ENCODE results near the gene GRM2. TPM values are rescaled to one million over a fixed set of nuclear protein-coding genes. Genes with fewer than 3 reads are reported as not detected.

The GRM2 gene
- total RNA-seq, 1 donor from 2014 or later, result 0.86 TPM

- no peak overlapping the region for H3K27ac Mint-ChIP-seq
- no peaks in the 10 kb centered on the region for H3K36me3 Mint-ChIP-seq (ENCODE audit: low read depth)
- no peaks in the 10 kb centered on the region for H3K27me3 Mint-ChIP-seq
- H3K4me3 Mint-ChIP-seq, result no peak overlapping the region
- intact Hi-C loops (cut with micrococcal nuclease), result no loop called here
- no peaks in the 10 kb centered on the region for H3K9me3 Mint-ChIP-seq
- H3K4me1 Mint-ChIP-seq, result peaks cover 14% of the 10 kb centered on the region
- no peak for DNase-seq
Observed at GRCh38 chr3:51715231-51715976, 8.5 kb downstream of the GRM2 start.

DNA sequence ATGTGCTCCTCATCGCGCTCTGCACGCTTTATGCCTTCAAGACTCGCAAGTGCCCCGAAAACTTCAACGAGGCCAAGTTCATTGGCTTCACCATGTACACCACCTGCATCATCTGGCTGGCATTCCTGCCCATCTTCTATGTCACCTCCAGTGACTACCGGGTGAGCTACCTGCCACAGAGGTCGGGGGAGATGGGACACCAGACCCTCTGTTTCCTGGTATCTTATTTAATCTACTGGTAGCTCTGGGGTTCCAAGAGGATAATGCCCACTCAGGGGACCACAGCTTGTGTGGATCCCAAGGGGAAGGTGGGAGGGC lies 9.1 kb downstream of the GRM2 start:
- peaks cover 19% of the 10 kb centered on the region for H3K4me1 Mint-ChIP-seq

GRCh38 chr3:51716805-51717204 lies 9.9 kb downstream of the GRM2 start:
- intact Hi-C loops (cut with micrococcal nuclease), result no loop called here
- Mint-ChIP-seq H3K9me3 (no peaks in the 10 kb centered on the region), H3K4me3 (no peak overlapping the region), H3K36me3 (ENCODE audit: low read depth) (no peaks in the 10 kb centered on the region), H3K27ac (no peak overlapping the region), H3K27me3 (no peaks in the 10 kb centered on the region), H3K4me1 (peaks cover 25% of the 10 kb centered on the region)
- DNase-seq, result no peak

More for the DNA sequence above, 9.1 kb downstream of the GRM2 start:
- no peak for DNase-seq
- no peaks in the 10 kb centered on the region for H3K9me3 Mint-ChIP-seq
- no peaks in the 10 kb centered on the region for H3K27me3 Mint-ChIP-seq
- no peak overlapping the region for H3K27ac Mint-ChIP-seq
- H3K4me3 Mint-ChIP-seq, result no peak overlapping the region
- no peaks in the 10 kb centered on the region for H3K36me3 Mint-ChIP-seq (ENCODE audit: low read depth)
- intact Hi-C loops (cut with micrococcal nuclease), result no loop called here

DNA sequence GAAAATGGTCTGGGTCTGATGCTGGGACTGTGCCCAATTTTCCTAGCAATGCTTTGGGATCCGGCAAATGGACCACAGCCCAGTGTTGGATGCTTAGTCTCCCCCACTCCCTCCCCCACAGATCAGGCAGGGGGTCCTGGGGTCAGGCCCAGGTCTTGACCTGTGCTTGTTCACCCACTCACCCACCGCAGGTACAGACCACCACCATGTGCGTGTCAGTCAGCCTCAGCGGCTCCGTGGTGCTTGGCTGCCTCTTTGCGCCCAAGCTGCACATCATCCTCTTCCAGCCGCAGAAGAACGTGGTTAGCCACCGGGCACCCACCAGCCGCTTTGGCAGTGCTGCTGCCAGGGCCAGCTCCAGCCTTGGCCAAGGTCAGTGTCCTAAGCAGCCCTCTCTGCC lies 10.6 kb downstream of the GRM2 start:
- no peaks in the 10 kb centered on the region for H3K36me3 Mint-ChIP-seq (ENCODE audit: low read depth)
- H3K9me3 Mint-ChIP-seq, result no peaks in the 10 kb centered on the region
- H3K4me1 Mint-ChIP-seq, result peaks cover 28% of the 10 kb centered on the region
- H3K27me3 Mint-ChIP-seq, result no peaks in the 10 kb centered on the region
- H3K4me3 Mint-ChIP-seq, result no peak overlapping the region
- H3K27ac Mint-ChIP-seq, result no peak overlapping the region
- no peak for DNase-seq
- intact Hi-C loops (cut with micrococcal nuclease), result no loop called here

GRCh38 chr3:51717947-51718346 lies 11.1 kb downstream of the GRM2 start:
- intact Hi-C loops (cut with micrococcal nuclease), result no loop called here
- no peaks in the 10 kb centered on the region for H3K27me3 Mint-ChIP-seq
- H3K4me3 Mint-ChIP-seq, result no peak overlapping the region
- no peaks in the 10 kb centered on the region for H3K36me3 Mint-ChIP-seq (ENCODE audit: low read depth)
- no peaks in the 10 kb centered on the region for H3K9me3 Mint-ChIP-seq
- H3K4me1 Mint-ChIP-seq, result peaks cover 28% of the 10 kb centered on the region
- no peak for DNase-seq
- no peak overlapping the region for H3K27ac Mint-ChIP-seq

DNA sequence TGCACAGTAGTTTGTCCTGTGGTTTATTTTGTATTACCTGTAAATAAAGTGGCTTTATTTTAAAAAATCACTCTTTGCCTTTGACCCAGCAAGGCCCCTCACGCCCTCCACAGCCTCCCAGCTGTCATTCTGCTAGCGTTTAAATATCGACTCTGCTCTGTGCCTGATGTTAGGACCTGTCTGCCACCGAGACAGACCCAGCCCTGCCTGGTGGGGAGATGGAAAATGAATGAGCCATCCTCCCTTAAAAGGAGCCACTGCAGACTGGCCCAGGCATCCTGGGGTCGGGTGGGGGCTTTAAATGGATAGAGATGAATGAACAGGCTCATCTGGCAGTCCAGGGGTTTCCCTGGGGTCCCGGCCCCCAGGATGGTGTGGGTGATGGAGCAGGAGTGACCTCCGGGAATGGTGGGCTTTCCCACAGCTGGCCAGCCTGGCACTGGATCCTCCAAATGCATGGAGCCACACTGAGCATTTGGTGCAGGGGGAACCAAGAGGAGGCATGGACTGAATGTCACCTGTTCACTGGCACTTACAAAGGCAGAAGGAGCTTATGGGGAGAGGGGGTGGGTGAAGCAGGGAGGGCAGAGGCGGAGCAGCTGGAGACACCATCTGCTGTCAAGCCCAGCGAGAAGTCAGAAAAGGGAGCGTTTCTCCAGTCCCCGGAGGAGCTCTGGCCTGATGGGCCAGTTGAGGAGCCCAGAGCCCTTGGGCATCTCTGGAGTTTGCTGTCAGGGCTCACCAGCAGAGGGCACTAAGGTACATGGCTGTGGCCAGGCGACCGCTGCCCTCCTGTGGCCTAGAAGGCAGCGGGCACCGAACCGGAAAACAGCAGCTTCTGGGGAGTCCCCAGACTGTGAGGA lies 11.9 kb downstream of the GRM2 start:
- Mint-ChIP-seq H3K27ac (no peak overlapping the region), H3K9me3 (no peaks in the 10 kb centered on the region), H3K4me1 (peaks cover 28% of the 10 kb centered on the region), H3K27me3 (no peaks in the 10 kb centered on the region), H3K36me3 (ENCODE audit: low read depth) (no peaks in the 10 kb centered on the region), H3K4me3 (no peak overlapping the region)
- intact Hi-C loops (cut with micrococcal nuclease), result loop anchor here (1.0 kb wide), 1 partner anchor 82 kb away; no protein-coding TSS in a partner anchor
- DNase-seq, result peak; percentile 92

GRCh38 chr3:51719410-51720025 lies 12.7 kb downstream of the GRM2 start:
- Mint-ChIP-seq H3K4me3 (no peak overlapping the region), H3K27ac (no peak overlapping the region), H3K27me3 (no peaks in the 10 kb centered on the region), H3K36me3 (ENCODE audit: low read depth) (no peaks in the 10 kb centered on the region), H3K9me3 (no peaks in the 10 kb centered on the region), H3K4me1 (peaks cover 25% of the 10 kb centered on the region)
- no peak for DNase-seq
- intact Hi-C loops (cut with micrococcal nuclease), result loop anchor here (1.0 kb wide), 1 partner anchor 81 kb away; no protein-coding TSS in a partner anchor

DNA sequence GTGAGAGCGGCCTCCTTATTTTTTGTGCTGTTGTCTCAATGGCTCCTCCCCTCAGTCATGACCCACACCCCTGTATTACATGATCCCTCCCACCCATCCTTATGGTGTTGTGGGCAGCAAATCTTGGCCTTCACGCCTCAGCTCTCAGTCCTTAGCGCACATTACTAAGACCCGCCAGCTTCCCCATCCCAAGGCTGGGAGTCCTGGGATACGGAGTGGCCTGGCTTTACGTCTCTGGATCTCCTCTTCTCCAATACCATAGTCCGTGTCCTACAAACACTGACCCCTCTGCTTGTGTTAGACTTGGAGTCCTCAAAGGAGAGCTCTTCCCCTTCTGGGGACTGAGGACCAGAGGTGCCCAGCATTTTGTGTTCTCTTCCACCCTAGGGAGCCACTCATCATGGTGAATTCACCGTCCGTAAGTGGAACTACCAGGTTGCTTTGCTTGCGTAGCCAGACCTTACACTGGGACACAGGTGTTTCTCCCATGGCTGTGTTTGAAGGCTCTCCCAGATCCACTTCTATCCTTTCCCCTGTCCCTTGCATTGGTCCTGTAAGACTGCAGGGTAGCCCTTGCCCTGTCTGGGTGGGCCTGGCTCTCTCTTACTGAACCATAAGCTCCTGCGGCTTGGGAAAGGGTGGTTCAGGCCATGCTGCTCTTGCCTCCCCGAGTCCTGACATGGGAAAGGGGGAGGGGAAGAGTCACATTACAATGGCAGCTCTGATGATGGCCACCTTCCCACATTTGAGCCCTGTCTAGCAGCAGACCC lies 13.6 kb downstream of the GRM2 start:
- Mint-ChIP-seq H3K4me1 (peaks cover 23% of the 10 kb centered on the region), H3K9me3 (peaks cover 4% of the 10 kb centered on the region), H3K27ac (peak overlapping the region; percentile 43), H3K36me3 (ENCODE audit: low read depth) (no peaks in the 10 kb centered on the region), H3K27me3 (peaks cover 2% of the 10 kb centered on the region), H3K4me3 (no peak overlapping the region)
- no peak for DNase-seq
- intact Hi-C loops (cut with micrococcal nuclease), result no loop called here

DNA sequence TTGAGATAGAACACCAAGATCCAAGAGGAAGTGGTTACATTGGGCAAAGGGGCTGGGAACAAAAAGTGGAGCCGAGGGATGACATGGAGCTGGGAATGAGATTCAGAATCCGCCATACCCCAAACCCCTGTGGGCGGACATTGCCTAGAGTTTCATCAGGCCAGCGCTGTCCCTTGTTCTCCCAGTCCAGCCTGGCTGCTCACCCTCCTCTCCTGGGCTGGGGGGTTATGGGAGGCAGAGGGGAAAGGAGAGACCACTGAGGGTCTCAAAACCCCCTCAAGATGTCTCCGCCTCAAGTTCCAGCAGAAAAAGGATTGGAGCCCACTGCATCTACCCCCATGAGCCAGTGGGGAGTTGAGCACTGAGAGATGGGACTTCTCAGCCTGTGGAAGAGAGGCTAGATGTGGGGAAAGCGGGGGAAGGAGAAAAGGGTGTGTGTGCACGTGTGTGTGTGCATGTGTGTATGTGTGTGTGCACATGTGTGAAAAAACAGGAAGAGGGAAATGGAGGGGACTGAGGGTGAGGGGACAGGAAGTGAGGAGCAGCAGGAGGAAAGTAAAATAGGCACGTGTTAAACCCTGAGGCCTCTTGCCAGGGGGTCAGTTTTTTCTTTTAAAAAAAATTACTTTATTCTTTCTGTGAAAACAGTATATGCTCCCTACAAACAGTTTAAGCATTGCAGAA lies 14.3 kb downstream of the GRM2 start:
- H3K27ac Mint-ChIP-seq, result peak overlapping the region; percentile 17

GRCh38 chr3:51722362-51722761 lies 15.5 kb downstream of the GRM2 start:
- Mint-ChIP-seq H3K4me1 (peaks cover 24% of the 10 kb centered on the region), H3K36me3 (ENCODE audit: low read depth) (no peaks in the 10 kb centered on the region), H3K27me3 (peaks cover 2% of the 10 kb centered on the region), H3K27ac (no peak overlapping the region), H3K9me3 (peaks cover 4% of the 10 kb centered on the region), H3K4me3 (no peak overlapping the region)
- intact Hi-C loops (cut with micrococcal nuclease), result no loop called here
- peak; percentile 71 for DNase-seq

More for the DNA sequence above, 14.3 kb downstream of the GRM2 start:
- intact Hi-C loops (cut with micrococcal nuclease), result no loop called here
- H3K4me1 Mint-ChIP-seq, result peaks cover 23% of the 10 kb centered on the region
- H3K9me3 Mint-ChIP-seq, result peaks cover 4% of the 10 kb centered on the region
- no peaks in the 10 kb centered on the region for H3K36me3 Mint-ChIP-seq (ENCODE audit: low read depth)
- H3K4me3 Mint-ChIP-seq, result no peak overlapping the region
- no peak for DNase-seq
- H3K27me3 Mint-ChIP-seq, result peaks cover 2% of the 10 kb centered on the region

- H3K27me3 Mint-ChIP-seq, result peaks cover 2% of the 10 kb centered on the region
- intact Hi-C loops (cut with micrococcal nuclease), result no loop called here
- DNase-seq, result no peak
- H3K4me1 Mint-ChIP-seq, result peaks cover 21% of the 10 kb centered on the region
- H3K4me3 Mint-ChIP-seq, result no peak overlapping the region
- peaks cover 7% of the 10 kb centered on the region for H3K9me3 Mint-ChIP-seq
- H3K27ac Mint-ChIP-seq, result no peak overlapping the region
- H3K36me3 Mint-ChIP-seq (ENCODE audit: low read depth), result no peaks in the 10 kb centered on the region
Observed at GRCh38 chr3:51727500-51727899, 20.6 kb downstream of the GRM2 start.

GRCh38 chr3:51729042-51729633 lies 22.3 kb downstream of the GRM2 start:
- H3K4me1 Mint-ChIP-seq, result peaks cover 27% of the 10 kb centered on the region
- H3K9me3 Mint-ChIP-seq, result peaks cover 11% of the 10 kb centered on the region
- no peak overlapping the region for H3K4me3 Mint-ChIP-seq
- intact Hi-C loops (cut with micrococcal nuclease), result no loop called here
- peak overlapping the region; percentile 59 for H3K27ac Mint-ChIP-seq
- DNase-seq, result no peak
- peaks cover 2% of the 10 kb centered on the region for H3K27me3 Mint-ChIP-seq
- H3K36me3 Mint-ChIP-seq (ENCODE audit: low read depth), result no peaks in the 10 kb centered on the region

All from activated CD4-positive, alpha-beta T cell treated with anti-CD3 and anti-CD28 coated beads, Interleukin-2, amount 10 ng/mL, durations not matched to agents 24 days and 14 days (primary cell).